NCI-H774 (cell line): ENCODE data around the gene DAPK2.

Experiments
- DNase-seq: peaks from one replicate; lab custom pipeline; 2025; lab: John Stamatoyannopoulos, UW

Gene DAPK2

GRCh38 chr15:63941698-63942465 lies 104.4 kb downstream of the DAPK2 start:
- no peak for DNase-seq

GRCh38 chr15:63940966-63941620 lies 105.2 kb downstream of the DAPK2 start:
- no peak for DNase-seq

- no peak for DNase-seq
Observed at GRCh38 chr15:63939531-63940130, 106.7 kb downstream of the DAPK2 start.

GRCh38 chr15:63938486-63939061 lies 107.7 kb downstream of the DAPK2 start:
- DNase-seq, result no peak

- no peak for DNase-seq
Observed at GRCh38 chr15:63933522-63933921, 112.8 kb downstream of the DAPK2 start.

- no peak for DNase-seq
Observed at GRCh38 chr15:63931556-63931955, 114.7 kb downstream of the DAPK2 start.

- no peak for DNase-seq
Observed at GRCh38 chr15:63930034-63930433, 116.3 kb downstream of the DAPK2 start.

GRCh38 chr15:63928185-63928842 lies 118.0 kb downstream of the DAPK2 start:
- DNase-seq, result no peak

GRCh38 chr15:63923993-63924950 lies 122.0 kb downstream of the DAPK2 start:
- no peak for DNase-seq

- DNase-seq, result no peak
Observed at GRCh38 chr15:63922916-63923315, 123.4 kb downstream of the DAPK2 start.

- DNase-seq, result no peak
Observed at GRCh38 chr15:63922261-63922904, 123.9 kb downstream of the DAPK2 start.

GRCh38 chr15:63920504-63921175 lies 125.6 kb downstream of the DAPK2 start:
- DNase-seq, result no peak

GRCh38 chr15:63918901-63919348 lies 127.4 kb downstream of the DAPK2 start:
- no peak for DNase-seq

- DNase-seq, result peak; percentile 86
Observed at GRCh38 chr15:63918317-63918672, 128.0 kb downstream of the DAPK2 start.

GRCh38 chr15:63917588-63918316 lies 128.5 kb downstream of the DAPK2 start:
- DNase-seq, result no peak

- peak; percentile 17 for DNase-seq
Observed at GRCh38 chr15:63915873-63916771, 130.2 kb downstream of the DAPK2 start.

GRCh38 chr15:63915209-63915872 lies 130.9 kb downstream of the DAPK2 start:
- peak; percentile 19 for DNase-seq
